Progenitor cell of endocrine pancreas (in vitro differentiated cells): ENCODE results near the gene TP53I11. TPM values are rescaled to one million over a fixed set of nuclear protein-coding genes. Genes with fewer than 3 reads are reported as not detected.

ENCODE experiments used
- DNase-seq: peaks from one replicate; pipeline ENCODE4 v3.0.0; 2021; ENCODE audit warnings: low spot score; ENCODE audit not compliant: unreplicated experiment
- H3K27ac Mint-ChIP-seq: 2 replicates; pipeline ENCODE4 v1.8.0; 2021; ENCODE audit warnings: mild to moderate bottlenecking, moderate library complexity, mixed read lengths
- H3K27me3 Mint-ChIP-seq: 2 replicates; pipeline ENCODE4 v1.8.0; 2021; ENCODE audit warnings: mixed read lengths
- H3K36me3 Mint-ChIP-seq: 2 replicates; pipeline ENCODE4 v1.8.0; 2022; ENCODE audit warnings: mixed read lengths; ENCODE audit not compliant: insufficient read depth
- H3K4me1 Mint-ChIP-seq: 2 replicates; pipeline ENCODE4 v1.8.0; 2021; ENCODE audit warnings: low read depth, mixed read lengths
- H3K4me3 Mint-ChIP-seq: 2 replicates; pipeline ENCODE4 v1.8.0; 2021; ENCODE audit warnings: low read depth, mild to moderate bottlenecking, moderate library complexity, mixed read lengths
- H3K9me3 Mint-ChIP-seq: 2 replicates; pipeline ENCODE4 v1.8.0; 2021; ENCODE audit warnings: low read depth, mixed read lengths
- total RNA-seq: library from RNA; stranded (reverse); gene quantifications from 2 replicates; pipeline ENCODE4 v1.2.1, GENCODE V29; 2021
- TF ChIP-seq, protein P1 (sequence below): fragments of 200-600 bp; sonication (generic); IDR thresholded peaks from one replicate; pipeline ENCODE4 v1.5.0; 2021; ENCODE audit warnings: antibody characterized with exemption, mild to moderate bottlenecking; ENCODE audit not compliant: unreplicated experiment

Gene TP53I11
- total RNA-seq, 1 donor from 2014 or later, result 82.8 TPM

DNA sequence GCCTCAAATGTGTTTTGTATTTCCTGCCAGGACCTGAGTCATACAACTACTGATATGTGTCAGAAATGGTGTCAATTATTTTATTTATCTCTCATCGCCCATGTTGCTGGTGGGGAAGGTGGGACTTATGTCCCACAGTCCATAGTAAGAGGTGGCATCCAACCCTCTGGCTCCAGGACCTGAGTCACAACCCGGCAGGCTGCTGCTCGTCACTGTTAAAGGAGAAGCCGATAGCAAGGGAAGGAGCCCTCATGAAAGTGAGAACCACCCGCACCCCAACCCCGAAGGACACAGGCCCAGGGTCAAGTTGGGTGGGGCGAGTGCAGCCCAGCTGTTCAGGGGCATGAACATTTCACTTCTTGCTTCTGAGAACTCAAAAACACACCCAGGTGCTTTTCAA lies 33.1 kb upstream of the TP53I11 start:
- TF ChIP-seq, protein P1, sequence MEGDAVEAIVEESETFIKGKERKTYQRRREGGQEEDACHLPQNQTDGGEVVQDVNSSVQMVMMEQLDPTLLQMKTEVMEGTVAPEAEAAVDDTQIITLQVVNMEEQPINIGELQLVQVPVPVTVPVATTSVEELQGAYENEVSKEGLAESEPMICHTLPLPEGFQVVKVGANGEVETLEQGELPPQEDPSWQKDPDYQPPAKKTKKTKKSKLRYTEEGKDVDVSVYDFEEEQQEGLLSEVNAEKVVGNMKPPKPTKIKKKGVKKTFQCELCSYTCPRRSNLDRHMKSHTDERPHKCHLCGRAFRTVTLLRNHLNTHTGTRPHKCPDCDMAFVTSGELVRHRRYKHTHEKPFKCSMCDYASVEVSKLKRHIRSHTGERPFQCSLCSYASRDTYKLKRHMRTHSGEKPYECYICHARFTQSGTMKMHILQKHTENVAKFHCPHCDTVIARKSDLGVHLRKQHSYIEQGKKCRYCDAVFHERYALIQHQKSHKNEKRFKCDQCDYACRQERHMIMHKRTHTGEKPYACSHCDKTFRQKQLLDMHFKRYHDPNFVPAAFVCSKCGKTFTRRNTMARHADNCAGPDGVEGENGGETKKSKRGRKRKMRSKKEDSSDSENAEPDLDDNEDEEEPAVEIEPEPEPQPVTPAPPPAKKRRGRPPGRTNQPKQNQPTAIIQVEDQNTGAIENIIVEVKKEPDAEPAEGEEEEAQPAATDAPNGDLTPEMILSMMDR, result no peak
- Mint-ChIP-seq H3K9me3 (no peaks in the 10 kb centered on the region), H3K4me1 (no peaks in the 10 kb centered on the region), H3K27me3 (peaks cover 8% of the 10 kb centered on the region), H3K27ac (no peak overlapping the region), H3K4me3 (no peak overlapping the region), H3K36me3 (no peaks in the 10 kb centered on the region)
- no peak for DNase-seq

DNA sequence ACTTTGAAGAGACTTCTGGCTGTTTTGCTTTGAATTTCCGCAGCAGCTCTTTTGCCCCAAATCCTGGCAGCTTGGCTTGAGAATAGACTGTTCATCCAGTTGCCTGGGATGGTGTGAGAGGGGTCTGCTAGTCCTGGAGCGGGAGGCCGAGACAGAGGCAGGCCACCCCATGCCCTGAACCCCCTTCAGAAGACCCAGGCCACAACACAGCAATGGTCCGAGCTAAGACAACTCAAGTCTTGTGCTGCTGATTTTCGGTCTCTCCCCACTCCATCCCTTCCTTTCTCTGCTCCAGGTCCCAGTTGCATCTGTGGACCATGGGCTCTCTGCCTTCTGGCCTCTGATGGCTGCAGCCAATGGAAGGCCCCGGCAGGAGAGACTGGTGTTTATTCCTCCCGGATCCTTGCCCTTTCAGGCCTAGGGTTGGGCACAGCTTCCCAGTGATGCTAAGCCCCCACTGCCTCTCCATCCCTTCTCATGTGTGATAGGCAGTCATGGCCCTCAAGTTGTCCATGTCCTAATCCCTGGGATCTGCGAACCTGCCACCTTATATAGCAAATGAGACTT lies 31.9 kb upstream of the TP53I11 start:
- no peaks in the 10 kb centered on the region for H3K9me3 Mint-ChIP-seq
- H3K27me3 Mint-ChIP-seq, result peaks cover 4% of the 10 kb centered on the region
- no peak overlapping the region for H3K4me3 Mint-ChIP-seq
- no peaks in the 10 kb centered on the region for H3K36me3 Mint-ChIP-seq
- DNase-seq, result no peak
- H3K27ac Mint-ChIP-seq, result no peak overlapping the region
- TF ChIP-seq, protein P1, result no peak
- H3K4me1 Mint-ChIP-seq, result no peaks in the 10 kb centered on the region

DNA sequence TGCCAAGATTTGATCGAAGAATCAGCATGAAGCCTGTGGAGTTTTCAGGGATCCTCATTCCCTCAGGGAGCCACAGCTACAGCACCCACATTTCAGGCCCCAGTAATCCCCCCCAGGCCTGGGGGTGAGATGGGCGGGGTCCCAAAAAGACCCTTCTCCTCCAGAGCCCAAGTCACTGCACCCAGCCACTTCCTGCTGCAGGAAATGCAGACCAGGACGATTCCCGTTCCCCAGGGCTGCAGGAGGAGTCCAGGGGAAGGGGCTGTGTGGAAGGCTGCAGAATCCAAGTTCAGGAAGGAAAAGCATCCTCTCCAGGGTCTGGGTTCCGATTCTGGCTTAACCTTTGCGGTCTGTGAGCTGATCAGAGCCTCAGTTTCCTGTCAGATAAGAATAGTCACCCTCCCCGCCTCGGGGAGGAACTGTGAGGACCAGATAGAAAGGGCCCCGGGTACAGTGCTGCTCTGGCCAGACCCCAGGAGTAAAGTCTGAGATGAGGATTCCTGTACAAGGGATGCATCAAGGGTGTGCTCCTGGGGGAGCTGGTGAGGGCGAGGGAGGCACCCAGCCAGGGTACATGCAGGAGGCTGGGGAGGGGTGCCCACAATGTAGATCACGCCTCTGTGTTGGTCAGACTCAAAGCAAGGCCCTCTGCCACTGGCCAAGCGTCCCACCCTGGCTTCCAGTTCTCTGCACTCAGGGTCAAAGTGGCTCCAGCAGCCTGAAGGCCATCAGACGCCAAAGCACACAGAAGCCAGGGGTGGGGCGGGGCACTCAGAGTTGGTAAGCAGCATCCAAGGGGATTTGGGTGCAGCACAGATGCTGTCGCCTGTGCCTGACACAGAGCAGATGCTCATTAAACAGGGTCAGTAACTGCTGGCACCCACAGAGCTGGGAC lies 30.1 kb upstream of the TP53I11 start:
- Mint-ChIP-seq H3K4me3 (no peak overlapping the region), H3K27ac (no peak overlapping the region), H3K9me3 (no peaks in the 10 kb centered on the region), H3K27me3 (no peaks in the 10 kb centered on the region), H3K36me3 (no peaks in the 10 kb centered on the region), H3K4me1 (peaks cover 4% of the 10 kb centered on the region)
- TF ChIP-seq, protein P1, result no peak
- no peak for DNase-seq

DNA sequence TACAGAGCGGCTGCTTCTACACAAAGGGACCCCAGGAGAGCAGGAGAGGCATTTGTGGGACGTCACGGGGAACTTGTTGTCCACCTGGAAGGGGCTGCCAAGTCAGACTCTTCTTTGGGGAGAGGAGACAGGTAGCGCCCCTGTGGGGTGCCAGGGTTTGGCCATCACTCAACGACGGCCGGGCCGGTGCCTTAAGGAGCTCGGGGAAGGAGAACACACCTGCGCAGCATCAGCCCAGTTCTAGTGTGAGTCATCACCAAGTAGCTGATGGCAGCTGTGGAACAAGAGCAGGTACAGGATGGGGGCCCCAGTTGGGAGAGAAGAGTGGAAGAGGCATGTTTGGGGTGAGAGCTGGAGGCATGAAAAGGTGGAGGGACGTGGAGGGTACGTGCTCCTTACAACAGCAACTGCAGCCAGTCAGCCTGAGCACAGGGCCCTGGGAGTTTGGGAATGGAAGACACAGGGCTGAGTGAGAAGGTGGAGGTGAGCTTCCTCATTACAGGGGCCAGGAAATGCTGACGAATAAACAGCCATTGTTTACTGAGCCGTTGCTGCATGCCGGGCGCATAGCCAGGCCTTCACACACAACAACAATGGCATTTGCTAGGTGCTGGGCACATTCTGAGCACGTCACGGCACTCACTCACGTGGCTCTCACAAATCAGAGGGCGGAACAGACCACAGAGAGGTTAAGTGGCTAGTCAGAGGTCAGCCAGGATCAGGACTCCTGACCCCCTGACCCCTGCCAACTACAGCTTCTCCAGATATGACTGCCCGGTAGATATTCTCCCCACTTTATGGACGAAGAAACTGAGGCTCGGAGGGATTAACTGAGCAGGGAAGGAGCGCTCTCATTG lies 29.1 kb upstream of the TP53I11 start:
- Mint-ChIP-seq H3K9me3 (no peaks in the 10 kb centered on the region), H3K27me3 (no peaks in the 10 kb centered on the region), H3K4me1 (peaks cover 4% of the 10 kb centered on the region), H3K4me3 (no peak overlapping the region), H3K27ac (no peak overlapping the region), H3K36me3 (no peaks in the 10 kb centered on the region)
- TF ChIP-seq, protein P1, result no peak
- no peak for DNase-seq

DNA sequence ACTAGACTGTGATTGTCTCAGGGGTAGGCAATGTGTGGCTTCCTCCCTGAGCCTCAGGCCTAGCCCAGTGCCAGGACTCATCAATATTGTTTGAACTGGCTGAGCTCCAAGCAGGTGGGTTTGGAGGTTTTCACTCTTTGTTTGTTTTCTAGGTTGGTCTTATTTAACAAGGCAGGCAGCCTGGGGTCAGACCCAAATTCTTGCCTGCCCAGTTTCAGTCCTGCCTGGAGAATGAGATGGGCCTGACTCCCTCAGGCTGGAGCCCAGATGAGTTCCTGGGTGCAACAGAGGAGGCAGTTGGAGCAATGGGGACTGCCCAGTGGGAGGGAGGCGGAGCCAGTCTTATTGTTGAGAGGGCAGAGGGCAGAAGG lies 28.3 kb upstream of the TP53I11 start:
- no peak overlapping the region for H3K27ac Mint-ChIP-seq
- TF ChIP-seq, protein P1, result no peak
- DNase-seq, result no peak
- no peaks in the 10 kb centered on the region for H3K36me3 Mint-ChIP-seq
- peaks cover 4% of the 10 kb centered on the region for H3K4me1 Mint-ChIP-seq
- H3K4me3 Mint-ChIP-seq, result no peak overlapping the region
- no peaks in the 10 kb centered on the region for H3K27me3 Mint-ChIP-seq
- no peaks in the 10 kb centered on the region for H3K9me3 Mint-ChIP-seq
